ENCODE data around the gene HOXB1. TPM values are rescaled to one million over a fixed set of nuclear protein-coding genes. Genes with fewer than 3 reads are reported as not detected.

The HOXB1 gene
- total RNA-seq, 2 experiments from 2014 or later = not detected

DNA sequence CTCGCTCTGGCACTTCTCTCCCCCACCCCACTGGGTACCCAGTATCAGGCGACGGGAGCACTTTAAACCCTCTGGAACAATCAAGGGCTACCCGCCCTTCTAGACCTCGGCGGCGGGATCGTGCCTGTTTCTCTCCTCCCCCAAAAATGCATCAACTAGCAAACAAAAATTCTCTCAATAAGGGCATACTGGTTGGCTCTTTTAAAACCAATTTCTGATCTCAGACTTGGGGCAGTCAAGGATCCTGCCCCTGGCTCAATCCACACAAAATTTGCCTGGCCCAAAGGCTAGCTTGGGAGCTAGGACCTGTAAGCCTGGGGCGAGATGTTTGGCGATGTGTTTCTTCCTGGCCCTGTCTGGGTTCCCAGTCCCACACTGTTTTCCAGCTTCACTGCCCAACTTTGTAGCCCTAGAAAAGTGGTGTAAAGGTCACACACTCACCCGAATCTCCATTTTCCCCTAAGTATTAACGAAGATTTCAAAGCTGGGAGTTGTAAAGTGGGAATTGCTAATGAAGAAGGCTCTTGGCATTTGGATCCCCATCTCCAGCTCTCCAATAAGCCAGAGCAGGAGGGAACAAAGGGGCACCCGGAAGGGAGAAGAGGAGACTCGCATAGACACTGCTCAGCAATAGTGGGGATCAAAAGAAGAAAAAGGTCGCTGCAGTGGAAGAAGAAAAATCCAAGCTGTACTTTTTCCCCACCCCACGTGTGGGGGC is 28.5 kb upstream of the HOXB1 start:
- H3K36me3 Mint-ChIP-seq (ENCODE audit: low read depth) = no peaks in the 10 kb centered on the region
- no peak overlapping the region for H3K27ac Mint-ChIP-seq
- no peak overlapping the region for H3K4me3 Mint-ChIP-seq
- ChIA-PET POLR2A (no interaction called here), CTCF (interaction anchor here (0.8 kb wide), 1 partner anchor 67 kb away, joined by 3 read pairs; no protein-coding TSS in a partner anchor)
- H3K9me3 Mint-ChIP-seq = no peaks in the 10 kb centered on the region
- ATAC-seq (ENCODE audit: poor library complexity) = no peak
- no peaks in the 10 kb centered on the region for H3K9me3 ChIP-seq (ENCODE audit: control insufficient read depth in 1 of 2, insufficient read depth in 1 of 2, low read length in 2 of 2)
- no peak for DNase-seq
- intact Hi-C loops (cut with DNase I, micrococcal nuclease) = no loop called here
- peaks cover 0 to 6% of the 10 kb centered on the region in 2 experiments for H3K27me3 ChIP-seq (ENCODE audit: control insufficient read depth in 1 of 2, insufficient read depth in 2 of 2, low read length in 2 of 2)
- TF ChIP-seq, protein P1, sequence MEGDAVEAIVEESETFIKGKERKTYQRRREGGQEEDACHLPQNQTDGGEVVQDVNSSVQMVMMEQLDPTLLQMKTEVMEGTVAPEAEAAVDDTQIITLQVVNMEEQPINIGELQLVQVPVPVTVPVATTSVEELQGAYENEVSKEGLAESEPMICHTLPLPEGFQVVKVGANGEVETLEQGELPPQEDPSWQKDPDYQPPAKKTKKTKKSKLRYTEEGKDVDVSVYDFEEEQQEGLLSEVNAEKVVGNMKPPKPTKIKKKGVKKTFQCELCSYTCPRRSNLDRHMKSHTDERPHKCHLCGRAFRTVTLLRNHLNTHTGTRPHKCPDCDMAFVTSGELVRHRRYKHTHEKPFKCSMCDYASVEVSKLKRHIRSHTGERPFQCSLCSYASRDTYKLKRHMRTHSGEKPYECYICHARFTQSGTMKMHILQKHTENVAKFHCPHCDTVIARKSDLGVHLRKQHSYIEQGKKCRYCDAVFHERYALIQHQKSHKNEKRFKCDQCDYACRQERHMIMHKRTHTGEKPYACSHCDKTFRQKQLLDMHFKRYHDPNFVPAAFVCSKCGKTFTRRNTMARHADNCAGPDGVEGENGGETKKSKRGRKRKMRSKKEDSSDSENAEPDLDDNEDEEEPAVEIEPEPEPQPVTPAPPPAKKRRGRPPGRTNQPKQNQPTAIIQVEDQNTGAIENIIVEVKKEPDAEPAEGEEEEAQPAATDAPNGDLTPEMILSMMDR (IDR thresholded peaks at IDR 0.05) = no peak
- peaks cover 63% of the 10 kb centered on the region for H3K27me3 Mint-ChIP-seq
- no peak overlapping the region for H3K27ac ChIP-seq (ENCODE audit: low read depth in 1 of 2, low read length in 2 of 2)
- H3K36me3 ChIP-seq (ENCODE audit: insufficient read depth, low read length) = no peaks in the 10 kb centered on the region
- H3K4me1 Mint-ChIP-seq (ENCODE audit: low read depth) = peaks cover 5% of the 10 kb centered on the region
- H3K4me1 ChIP-seq (ENCODE audit: insufficient read depth, low read length) = peaks cover 12% of the 10 kb centered on the region
- H3K4me3 ChIP-seq (ENCODE audit: low read length) = no peak overlapping the region

DNA sequence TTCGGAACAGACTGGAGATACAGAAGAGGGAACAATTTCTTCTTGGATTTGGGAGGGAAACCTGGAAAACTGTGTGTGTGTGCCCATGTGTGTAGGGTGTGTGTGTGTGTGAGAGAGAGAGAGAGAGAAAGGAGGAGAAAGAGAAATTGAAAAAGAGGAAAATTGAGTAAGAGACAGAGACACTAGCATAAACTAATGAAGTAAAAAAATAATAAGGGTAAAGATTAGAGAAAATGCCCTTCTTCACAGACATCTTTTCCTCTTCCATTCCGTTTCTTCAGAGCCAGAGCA is 28.0 kb upstream of the HOXB1 start:
- DNase-seq = no peak
- H3K4me1 Mint-ChIP-seq (ENCODE audit: low read depth) = peaks cover 5% of the 10 kb centered on the region
- Histone ChIP-seq H3K27me3 (ENCODE audit: control insufficient read depth in 1 of 2, insufficient read depth in 2 of 2, low read length in 2 of 2) (peaks cover 0 to 6% of the 10 kb centered on the region in 2 experiments), H3K4me1 (ENCODE audit: insufficient read depth, low read length) (peaks cover 12% of the 10 kb centered on the region), H3K4me3 (ENCODE audit: low read length) (no peak overlapping the region), H3K36me3 (ENCODE audit: insufficient read depth, low read length) (no peaks in the 10 kb centered on the region), H3K27ac (ENCODE audit: low read depth in 1 of 2, low read length in 2 of 2) (no peak overlapping the region), H3K9me3 (ENCODE audit: control insufficient read depth in 1 of 2, insufficient read depth in 1 of 2, low read length in 2 of 2) (no peaks in the 10 kb centered on the region)
- CTCF ChIA-PET = no interaction called here
- no peaks in the 10 kb centered on the region for H3K9me3 Mint-ChIP-seq
- no peak for ATAC-seq (ENCODE audit: poor library complexity)
- no peak overlapping the region for H3K4me3 Mint-ChIP-seq
- POLR2A ChIA-PET = no interaction called here
- H3K27ac Mint-ChIP-seq = no peak overlapping the region
- H3K27me3 Mint-ChIP-seq = peaks cover 67% of the 10 kb centered on the region
- TF ChIP-seq, protein P1 (IDR thresholded peaks at IDR 0.05) = no peak
- H3K36me3 Mint-ChIP-seq (ENCODE audit: low read depth) = no peaks in the 10 kb centered on the region
- intact Hi-C loops (cut with DNase I, micrococcal nuclease) = no loop called here

DNA sequence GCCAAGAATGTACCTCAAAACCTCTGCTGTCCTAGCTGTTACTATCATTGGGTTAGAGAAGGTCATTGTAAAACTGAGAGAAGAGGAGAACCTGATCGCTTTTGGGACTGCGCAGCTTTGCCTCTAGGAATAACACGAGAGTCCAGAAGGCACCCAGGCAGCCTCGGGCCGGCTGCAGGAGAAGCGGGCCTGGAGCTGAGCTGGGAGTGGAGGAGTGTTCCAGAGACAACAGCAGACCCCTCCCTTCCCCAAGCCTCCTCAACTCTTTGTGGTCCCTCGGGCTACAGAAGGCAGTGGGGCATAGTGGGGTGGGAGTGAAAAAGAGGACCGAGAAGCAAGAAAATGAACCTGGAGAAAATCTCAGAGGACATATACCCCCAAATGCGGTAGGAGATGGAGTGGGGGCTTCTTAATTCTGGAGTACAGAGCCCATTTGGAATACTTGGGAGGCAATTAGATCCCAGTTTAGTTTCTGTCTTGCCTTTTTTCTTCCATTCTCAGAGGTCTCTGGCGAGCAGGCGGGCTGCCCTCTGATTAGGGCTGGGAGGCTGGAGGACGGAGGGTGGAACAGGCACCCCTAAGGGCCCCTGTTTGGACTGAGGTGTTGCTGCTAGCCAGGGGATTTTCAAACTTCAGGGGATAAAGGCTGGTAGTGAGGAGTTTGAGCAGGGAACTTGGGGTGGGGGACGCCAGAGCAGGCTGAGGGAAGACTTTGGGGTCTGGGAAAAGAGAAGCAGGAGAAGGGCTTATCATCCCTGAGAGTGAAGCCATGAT is 27.4 kb upstream of the HOXB1 start:
- DNase-seq (no peak), ATAC-seq (ENCODE audit: poor library complexity) (no peak)
- H3K4me1 Mint-ChIP-seq (ENCODE audit: low read depth) = peaks cover 5% of the 10 kb centered on the region
- intact Hi-C loops (cut with DNase I, micrococcal nuclease) = no loop called here
- H3K36me3 Mint-ChIP-seq (ENCODE audit: low read depth) = no peaks in the 10 kb centered on the region
- Histone ChIP-seq H3K27ac (ENCODE audit: low read depth in 1 of 2, low read length in 2 of 2) (no peak overlapping the region), H3K4me3 (ENCODE audit: low read length) (no peak overlapping the region), H3K36me3 (ENCODE audit: insufficient read depth, low read length) (no peaks in the 10 kb centered on the region), H3K9me3 (ENCODE audit: control insufficient read depth in 1 of 2, insufficient read depth in 1 of 2, low read length in 2 of 2) (no peaks in the 10 kb centered on the region), H3K27me3 (ENCODE audit: control insufficient read depth in 1 of 2, insufficient read depth in 2 of 2, low read length in 2 of 2) (peaks cover 0 to 6% of the 10 kb centered on the region in 2 experiments), H3K4me1 (ENCODE audit: insufficient read depth, low read length) (peaks cover 12% of the 10 kb centered on the region)
- no peaks in the 10 kb centered on the region for H3K9me3 Mint-ChIP-seq
- peaks cover 67% of the 10 kb centered on the region for H3K27me3 Mint-ChIP-seq
- TF ChIP-seq, protein P1 (IDR thresholded peaks at IDR 0.05) = no peak
- H3K4me3 Mint-ChIP-seq = no peak overlapping the region
- POLR2A ChIA-PET = interaction anchor here (0.6 kb wide), 1 partner anchor 1438 kb away, joined by 3 read pairs; no protein-coding TSS in a partner anchor
- H3K27ac Mint-ChIP-seq = no peak overlapping the region
- CTCF ChIA-PET = interaction anchor here (1.1 kb wide), 1 partner anchor 10 kb away, joined by 3 read pairs; no protein-coding TSS in a partner anchor

Measured in CD4-positive, alpha-beta T cell (primary cell).